HUDEP-2 (cell line): ENCODE results near the gene IRF4.

ENCODE experiments used
- DNase-seq, 76 experiments: peaks; one replicate each; lab custom pipeline; 2025; ENCODE audit not compliant: unreplicated experiment in 76 of 76; lab: John Stamatoyannopoulos, UW

Gene IRF4

GRCh38 chr6:453152-453551 lies 61.6 kb downstream of the IRF4 start:
- DNase-seq: no peak

DNA sequence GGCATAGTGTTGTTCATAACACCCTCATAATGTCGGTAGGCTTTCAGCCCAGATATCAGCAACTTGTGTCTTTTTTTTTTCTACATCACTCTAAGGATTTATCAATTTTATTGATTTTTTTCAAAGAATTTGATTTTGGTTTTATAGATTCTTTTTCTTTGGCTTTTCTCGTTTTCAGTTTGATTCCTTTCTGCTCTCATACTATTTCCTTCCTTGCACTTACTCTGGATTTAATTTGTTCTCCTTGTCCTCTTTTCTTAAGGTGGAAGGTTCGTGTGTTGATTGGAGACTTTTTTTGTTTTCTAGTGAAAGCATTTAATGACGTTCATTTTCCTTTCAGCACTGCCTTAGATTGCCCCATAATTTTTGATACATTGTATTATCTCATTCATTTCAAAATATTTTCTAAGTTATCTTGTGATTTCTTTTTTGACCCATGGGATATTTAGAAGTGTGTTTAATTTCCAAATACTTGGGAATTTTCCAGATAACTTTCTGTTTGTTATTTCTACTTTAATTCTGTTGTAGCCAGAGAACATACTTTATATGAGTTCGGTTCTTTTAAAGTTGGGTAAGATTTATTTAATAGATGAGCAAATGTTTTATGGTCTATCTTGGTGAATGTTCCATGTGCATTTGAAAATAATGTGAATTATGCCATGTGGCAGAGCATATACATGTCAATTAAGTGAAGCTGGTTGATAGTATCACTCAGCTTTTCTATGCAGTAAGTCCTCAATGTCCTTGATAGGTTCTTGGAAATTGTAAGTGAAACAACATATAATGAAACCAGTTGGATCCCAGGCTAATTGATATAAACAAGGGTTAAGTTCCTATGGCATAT lies 62.8 kb downstream of the IRF4 start:
- DNase-seq: no peak

- no peak for DNase-seq
Observed at GRCh38 chr6:455006-455585, 63.5 kb downstream of the IRF4 start.

DNA sequence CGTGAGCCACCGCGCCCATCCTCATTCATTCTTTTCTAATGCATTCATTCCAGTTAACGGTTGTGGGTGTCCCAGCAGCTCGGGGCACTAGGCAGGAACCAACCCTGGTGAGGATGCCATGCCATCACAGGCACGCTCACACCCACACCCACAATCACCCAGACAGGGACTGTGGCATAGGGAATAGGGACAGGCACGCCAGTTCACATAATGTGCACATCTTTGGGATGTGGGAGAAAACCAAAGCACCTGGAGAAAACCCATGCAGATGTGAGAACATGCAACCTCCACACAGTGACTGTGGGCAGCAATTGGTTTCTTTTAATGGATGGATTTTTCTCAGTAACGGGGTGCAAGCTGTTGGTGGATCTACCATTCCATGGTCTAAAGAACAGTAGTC lies 64.3 kb downstream of the IRF4 start:
- DNase-seq: no peak

GRCh38 chr6:456358-456867 lies 64.9 kb downstream of the IRF4 start:
- DNase-seq: no peak

DNA sequence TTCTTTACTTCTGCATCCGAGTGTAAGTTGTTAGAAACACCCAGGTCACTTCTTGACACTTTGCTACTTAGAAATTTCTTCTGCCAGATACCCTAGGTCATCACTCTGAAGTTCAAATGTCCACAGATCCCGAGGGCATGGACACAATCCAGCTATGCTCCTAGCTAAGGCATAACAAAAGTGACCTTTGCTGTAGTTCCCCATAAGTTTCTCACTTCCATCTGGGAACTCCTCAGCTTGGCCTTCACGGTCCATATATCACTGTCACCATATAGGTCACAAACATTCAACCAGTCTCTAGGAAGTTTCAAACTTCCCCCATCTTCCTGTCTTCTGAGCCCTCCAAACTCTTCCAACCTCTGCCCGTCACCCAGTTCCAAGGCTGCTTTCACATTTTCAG lies 65.3 kb downstream of the IRF4 start:
- no peak for DNase-seq
